HG03460 (cell line): ENCODE results near the gene UBAC2.
"Not testable (repeated sequence)": the region's sequence is repeated elsewhere in the genome, so short reads cannot be mapped to it uniquely, and the experiment has no call there.

Source experiments
- ATAC-seq: cut with Tn5 transposase; IDR thresholded peaks from one replicate; pipeline ENCODE4 v1.9.1; 2021; ENCODE audit not compliant: unreplicated experiment

UBAC2 gene

DNA sequence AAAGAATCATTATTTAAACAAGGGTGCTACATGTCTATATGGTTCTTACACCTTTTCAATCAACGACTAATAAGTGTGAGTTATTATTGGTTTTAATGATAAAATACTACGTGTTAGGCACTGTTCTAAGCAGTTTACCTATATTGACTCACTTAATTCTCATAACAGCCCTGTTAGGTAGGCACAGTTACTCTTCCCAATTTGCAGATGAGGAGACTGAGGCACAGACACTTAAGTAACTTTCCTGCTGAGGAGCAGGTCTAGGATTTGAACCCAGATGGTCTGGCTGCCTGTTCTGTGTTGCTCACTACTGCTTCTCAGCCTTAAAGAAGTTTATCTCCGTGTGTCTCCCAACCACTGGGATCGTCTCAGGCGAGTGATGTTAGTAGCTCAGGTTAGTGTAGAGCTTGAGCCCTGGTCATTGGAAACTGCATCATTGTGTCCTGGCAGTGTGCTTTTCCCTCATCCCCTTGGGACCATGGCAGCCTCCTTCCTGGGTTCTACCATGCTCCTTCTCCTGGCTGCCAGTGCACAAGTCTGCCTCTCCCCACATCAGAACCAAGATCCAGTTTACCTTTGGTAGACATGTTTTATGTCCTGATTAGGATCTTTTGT lies 10.9 kb downstream of the UBAC2 start:
- ATAC-seq: no peak

DNA sequence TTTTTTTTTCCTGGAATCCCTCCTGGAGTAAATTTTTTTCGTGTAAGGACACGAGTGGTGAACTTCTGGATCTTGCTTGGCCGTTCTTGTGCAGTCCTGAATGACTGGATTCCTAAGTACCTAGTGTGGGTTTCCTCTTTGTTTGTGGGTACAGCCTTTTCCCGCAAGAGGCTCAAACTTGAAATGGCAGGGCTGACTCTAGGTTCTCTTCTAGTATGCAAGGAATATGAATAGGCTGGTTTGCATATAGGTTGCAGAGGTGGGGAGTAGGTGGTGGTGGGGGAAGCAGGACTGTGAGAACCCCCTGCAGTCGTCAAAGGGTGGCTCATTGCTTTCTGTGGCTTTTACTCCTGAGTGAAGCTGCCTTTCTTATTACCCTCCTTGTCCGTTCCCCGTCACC lies 13.6 kb downstream of the UBAC2 start:
- ATAC-seq: peak; percentile 82

DNA sequence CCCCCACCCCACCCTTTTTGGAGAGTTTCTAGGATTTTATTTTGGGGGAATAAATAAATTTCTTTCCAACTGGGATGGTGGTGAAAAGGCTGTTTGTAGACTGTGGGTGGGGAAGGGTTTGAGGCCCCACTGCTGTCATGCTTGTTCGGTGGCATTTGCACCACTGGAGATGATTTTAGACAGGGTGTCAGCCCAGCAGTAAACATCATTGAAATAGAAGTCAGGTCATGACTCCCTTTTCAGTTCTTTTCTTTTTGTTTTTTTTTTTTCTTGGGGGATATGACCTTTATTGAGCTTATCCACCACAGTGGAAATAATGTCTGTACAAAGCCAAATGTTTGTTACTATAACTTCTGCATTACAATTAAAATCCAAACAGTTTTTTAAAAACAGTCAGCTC lies 14.1 kb downstream of the UBAC2 start:
- no peak for ATAC-seq

DNA sequence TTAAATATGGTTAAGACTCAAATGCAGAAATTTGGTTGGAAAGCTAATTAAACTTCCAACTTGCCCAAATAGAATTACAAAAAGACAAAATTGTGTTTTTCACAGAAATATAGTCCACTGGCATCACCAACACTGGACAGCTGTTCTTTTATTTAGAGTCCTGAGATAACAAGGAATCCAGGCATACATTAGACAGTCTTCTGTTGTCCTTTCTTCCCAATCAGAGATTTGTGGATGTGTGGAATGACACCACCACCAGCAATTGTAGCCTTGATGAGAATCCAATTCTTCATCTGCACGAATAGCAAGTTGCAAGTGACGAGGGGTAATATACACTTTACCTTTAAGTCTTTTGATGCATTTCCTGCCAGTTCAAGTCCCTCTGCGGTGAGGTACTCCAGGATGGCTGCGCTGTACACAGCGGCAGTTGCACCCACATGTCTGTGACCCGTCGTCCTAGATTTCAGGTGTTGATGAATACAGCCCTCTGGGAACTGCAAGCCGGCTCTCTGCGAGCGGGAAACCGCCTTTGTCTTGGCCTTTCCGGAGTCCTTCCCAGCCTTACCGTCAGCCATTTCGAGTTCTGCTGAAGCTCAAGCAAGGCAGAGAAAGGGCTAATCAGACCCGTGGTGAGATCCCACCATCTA lies 14.7 kb downstream of the UBAC2 start:
- ATAC-seq: no peak

DNA sequence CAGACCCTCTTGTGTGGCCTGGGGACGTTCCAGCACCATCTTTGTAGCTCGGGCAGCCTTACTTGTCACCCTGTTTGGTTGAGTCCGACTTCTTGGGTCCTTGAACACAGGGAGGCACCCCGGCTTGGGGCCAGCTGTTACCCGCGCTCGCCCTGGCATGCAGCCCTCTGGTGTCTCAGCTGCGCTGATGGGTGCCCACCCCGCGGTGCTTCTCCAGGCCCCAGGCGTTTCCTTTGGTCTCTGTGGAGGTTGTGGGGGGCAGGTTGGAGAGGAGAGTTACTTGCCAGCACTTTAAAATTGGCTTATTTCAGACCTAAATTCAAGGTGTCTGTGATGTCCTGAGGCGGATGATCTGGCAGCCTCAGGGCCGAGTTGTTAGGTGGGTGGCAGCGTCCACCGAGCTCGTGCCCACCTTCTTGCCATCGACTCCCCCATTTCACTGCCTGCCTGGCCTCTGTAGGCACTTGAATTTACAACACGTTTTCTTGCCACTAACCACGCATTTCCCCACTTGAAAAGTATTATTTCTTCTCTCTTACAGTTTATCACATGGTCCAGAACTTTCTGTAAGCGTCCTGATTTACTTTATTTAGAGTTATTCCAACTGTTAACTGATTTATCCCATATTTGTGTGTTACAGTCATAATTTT lies 16.9 kb downstream of the UBAC2 start:
- ATAC-seq: no peak

DNA sequence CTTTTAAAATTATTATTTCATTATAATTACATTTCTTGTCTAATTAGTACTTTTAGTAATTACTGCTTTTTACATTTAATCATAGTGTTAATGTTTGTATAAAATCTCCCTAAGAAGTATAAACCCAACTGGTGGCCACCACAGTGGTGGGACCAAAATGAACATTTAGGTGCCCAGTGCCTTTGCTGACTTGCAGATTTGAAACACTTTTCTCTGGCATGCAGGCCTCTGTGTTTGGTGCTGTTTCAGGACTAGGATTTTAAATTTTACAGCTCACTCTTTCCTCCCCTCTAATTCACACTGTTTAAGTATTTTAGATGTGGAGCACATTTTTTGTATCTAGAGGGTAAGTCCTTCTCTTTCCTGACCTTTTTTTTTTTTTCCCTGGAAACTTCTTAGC lies 17.5 kb downstream of the UBAC2 start:
- ATAC-seq: no peak

DNA sequence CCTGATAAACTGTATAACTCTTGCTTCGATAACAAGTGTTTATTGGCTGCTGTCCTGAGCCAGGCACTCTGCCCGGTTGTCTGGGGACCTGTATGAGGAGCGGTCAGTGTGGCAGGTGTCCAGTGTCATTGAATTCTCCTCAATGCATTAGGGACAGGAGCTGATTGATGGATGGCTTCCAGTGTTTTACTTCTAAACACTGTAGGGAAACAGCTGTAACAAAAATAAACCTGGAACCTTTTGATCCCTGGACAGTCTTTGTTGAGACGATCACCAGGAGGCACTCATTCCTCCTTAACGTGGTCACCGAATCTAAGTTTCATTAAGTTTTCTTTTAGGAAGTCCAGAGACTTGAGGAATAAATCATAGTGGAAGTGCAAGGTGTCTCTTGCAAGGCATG lies 17.9 kb downstream of the UBAC2 start:
- ATAC-seq: no peak

DNA sequence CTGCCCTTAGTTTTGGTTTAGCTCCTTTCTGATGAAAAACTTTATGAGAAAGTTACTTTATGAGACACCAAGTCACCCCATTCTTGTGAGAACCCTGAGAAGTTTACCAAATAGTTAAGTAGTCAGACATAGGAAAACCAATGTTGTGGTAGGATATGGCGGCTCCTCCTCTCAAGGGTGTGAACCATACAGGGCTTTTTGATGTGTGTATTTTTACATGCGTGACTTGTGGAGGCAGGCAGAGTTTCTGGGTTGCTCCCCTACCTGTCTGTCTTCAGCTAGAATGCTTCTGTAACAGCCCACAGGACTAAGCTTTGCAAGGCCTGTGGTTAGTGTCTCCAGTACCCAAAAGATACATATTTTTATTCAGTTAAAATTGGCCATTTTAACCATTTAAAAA lies 18.3 kb downstream of the UBAC2 start:
- peak; percentile 60 for ATAC-seq

DNA sequence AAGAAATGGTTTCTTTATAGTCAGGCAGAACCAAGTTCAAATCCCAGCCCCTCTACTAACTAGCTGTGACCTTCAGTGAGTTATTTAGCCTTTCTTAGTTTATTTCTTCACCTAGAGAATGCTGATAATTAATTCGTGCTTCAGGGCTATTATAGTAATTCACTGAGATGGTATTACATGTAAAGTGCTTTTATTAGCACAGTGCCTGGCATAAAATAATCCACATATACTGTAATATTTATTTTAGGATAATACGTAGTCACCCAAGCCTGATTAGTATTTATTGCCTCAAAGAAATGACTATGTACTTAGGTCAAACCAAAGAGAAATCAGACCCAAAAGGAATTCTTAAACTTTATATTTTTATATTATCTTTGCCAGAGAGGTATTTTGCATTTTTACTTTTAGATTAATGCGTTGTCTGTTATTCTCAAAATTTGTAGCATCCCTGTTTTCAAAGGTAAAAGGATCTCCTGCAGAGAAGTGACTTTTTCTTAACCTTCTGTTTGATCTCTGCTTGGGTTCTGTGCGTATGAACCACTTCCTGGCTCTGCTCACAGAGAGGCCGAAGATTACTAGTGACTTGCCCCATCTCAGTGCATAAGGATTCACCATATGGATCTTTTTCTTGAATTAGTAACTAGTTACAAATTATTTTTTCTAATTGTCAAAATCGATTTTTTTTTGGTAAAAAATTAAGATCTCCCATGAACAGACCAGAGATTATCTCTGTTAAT lies 19.7 kb downstream of the UBAC2 start:
- no peak for ATAC-seq

DNA sequence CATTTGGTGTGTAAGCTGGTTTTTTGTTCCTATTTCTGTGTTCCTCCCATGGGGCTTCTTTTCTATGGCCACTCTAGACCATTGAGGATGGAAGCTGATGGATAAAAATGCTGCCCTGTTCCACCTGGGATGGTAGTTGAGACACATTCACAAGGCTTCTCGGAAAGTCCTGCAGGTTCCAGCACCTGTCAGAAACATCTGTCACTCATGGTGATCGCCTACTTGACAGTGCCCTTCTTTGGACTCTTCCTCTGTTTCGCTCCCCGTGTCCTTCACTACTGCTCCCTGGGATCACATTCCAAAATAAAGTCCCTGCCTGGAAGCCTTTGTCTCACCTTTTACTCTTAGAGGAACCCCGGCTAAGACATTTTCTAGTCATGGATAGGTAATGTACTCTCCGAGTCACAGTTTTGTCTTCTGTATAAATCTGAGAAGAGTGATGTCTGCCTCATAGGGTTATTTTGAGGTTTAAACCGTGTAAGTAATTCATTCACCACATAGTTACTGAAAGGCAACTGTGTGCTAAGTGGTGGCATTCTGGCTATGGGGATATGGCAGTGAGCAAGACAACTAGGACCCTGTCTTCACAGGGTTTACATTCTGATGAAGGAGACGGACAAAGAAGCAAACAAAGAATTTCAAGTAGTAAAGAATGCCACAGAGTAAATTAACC lies 21.0 kb downstream of the UBAC2 start:
- ATAC-seq: no peak

DNA sequence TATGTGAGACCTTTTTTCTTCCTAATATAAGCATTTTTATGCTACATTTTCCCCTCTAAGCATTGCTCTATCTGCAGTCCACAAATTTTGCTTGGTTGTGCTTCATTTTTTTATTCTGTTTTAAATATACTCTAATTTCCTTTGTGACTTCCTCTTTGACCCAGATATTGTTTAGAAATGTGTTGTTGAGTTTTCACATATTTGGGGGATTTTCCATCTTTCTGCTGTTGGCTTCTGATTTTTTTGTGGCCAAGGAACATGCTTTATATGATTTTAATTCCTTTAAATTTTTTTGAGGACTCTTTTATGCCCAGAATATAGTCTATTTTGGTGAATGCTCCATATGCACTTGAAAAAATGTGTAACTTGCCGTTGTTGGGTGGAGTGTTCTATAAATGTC lies 22.9 kb downstream of the UBAC2 start:
- ATAC-seq: no peak

DNA sequence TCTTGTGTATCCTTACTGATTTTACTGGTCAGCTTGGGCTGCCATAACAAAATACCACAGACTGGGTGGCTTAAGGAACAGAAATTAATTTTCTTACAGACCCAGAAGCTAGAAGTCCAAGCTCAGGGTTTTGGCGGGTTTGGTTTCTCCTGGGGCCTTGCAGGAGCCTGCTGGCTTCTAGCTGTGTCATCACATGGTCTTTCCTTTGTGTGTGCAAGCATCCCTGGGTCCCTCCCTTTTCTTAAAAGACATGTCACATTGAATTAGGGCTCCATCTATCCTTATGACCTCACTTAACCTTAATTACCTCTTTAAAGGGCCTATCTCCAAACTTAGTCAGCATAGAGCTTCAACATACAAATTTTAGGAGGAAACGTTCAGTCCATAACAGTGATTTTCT lies 23.4 kb downstream of the UBAC2 start:
- ATAC-seq: no peak

DNA sequence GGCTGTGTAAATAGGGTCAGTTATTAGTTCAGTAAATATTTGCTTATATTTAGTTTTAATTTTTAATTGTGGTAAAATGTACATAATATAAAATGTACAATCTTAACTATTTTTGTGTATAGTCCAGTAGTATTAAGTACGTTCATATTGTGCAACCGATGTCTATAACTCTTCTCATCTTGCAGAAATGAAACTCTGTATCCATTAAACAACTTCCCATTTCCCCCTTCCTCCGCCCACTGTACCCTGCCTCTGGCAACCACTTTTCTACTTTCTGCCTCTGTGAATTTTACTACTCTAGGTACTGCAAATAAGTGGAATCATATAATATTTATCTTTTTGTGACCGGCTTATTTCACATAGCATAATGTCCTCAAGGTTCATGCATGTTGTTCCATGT lies 24.4 kb downstream of the UBAC2 start:
- ATAC-seq: no peak

DNA sequence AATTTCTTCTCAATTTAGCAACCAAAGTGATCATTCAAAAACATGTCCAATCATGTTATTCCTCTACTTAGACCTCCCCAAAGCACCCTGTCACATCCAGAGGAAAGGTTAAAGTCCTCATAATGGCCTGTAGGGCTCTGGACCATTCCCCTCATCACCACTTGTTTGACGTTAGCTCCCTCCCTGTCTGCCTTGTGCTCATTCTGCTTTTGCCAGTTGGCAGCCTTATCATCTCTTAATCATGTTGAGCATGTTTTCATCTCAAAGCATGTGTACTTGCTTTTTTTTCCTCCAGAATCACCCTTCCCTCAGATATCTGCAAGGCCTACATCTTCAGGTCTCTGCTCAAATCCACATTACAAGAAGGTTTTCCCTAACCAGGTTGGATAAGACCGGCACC lies 25.9 kb downstream of the UBAC2 start:
- no peak for ATAC-seq

DNA sequence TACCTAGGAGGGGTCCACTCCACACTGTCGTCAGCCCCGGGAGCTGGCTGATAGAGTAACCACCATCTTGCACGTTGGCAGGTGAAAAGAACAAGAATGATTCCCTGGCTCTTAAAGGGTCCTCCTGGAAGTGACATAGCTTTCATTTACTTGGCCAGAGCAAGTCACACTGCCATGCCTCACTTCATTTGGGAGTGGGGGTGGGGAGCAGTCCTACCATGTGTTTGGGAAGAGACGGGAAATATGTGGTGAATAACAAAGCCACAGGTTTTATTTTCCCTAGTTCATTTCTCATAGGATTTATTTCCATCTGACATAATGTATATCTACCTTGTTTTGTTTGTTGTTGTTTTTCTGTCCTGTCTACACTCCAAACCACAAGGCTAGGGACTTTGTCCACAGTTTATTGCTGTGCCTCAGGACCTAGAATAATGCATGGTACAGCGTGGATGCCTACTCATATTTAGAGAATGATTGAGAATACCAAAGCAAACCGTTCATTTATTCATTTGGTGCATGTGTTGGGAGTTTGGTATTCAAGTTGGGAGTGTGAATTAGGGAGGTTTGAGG lies 26.8 kb downstream of the UBAC2 start:
- no peak for ATAC-seq

DNA sequence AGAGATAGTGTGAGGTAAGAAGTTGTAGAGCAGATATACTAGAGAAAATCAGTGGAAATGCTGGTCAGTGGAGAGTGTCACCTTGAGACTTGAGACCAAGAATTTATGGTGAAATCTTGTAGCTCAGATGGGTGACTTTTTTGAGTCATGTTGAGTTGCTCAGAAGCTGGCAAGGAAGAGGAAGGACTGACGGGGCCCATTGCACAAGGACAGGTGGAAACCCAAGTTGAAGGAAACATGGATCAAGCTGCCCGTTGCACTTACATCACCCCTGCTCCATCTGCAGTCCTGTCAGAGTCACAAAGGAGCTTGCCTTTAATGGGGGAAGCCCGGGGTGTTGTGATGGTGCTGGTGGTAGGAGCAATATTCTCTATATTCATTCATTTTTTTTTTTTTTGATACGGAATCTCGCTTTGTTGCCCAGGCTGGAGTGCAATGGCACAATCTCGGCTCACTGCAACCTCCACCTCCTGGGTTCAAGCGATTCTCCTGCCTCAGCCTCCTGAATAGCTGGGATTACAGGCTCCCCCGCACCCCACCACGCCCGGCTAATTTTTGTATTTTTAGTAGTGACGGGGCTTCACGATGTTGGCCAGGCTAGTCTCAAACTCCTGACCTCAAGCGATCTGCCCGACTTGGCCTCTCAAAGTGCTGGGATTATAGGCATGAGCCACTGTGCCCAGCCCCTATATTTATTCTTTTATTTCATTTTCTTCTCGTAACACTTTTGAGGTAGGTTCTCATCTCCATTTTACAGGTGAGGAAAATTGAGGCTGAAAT lies 27.4 kb downstream of the UBAC2 start:
- ATAC-seq: no peak

DNA sequence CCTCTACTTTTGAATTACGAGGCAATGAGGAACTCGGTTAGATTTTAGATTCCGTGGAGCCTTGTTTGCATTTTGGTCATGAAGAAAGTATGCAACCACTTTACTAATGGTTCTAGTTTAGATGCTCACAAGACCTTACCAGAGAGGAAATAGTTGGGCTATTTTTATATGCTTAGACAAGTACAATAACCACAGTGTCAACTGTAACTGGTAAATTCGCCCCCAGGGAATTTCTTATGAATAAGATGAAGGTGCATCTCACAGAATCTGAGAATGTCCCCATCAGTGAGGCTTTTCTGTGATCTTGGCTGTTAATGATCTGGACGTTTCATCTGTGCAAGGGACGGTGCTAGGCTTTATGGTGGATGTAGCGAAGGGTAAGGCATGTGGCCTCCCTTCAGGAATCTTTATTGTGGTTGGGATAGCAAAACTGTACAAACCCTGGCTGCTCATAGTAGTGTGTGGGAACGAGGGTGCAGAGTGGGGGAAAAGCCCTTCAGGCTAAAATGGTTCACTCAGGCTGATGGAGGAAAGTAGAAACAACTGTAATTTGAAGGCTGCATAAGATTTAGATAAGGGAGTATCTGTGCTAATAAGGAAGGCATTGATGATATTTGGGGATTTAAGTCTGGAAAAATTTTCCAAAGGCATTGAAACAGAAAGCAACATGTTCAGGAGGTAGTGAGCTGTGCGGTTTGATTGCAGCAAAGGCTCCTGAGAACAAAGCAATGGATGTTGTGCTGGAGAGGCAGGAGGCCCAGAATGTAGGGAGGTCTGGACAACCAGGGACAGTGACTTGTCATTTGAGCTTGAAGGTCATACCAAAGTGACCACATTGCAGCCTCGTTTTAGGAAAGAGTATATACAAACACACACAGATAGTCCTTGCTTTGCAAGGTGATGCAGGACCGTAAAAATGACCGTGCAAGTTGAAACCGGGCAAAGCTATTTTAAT lies 28.4 kb downstream of the UBAC2 start:
- ATAC-seq: peak; percentile 90

DNA sequence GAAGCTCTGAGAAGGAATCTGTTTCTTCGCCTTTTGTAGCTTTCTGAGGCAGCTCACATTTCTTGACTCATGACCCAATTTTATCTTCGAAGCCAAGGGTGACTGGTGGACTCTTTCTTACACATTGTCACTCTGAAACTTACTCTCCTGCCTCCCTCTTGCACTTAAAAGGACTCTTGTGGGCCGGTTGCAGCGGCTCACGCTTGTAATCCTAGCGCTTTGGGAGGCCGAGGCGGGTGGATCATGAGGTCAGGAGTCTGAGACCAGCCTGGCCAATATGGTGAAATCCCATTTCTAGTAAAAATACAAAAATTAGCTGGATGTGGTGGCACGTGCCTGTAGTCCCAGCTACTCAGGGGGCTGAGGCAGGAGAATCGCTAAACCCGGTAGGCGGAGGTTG lies 29.9 kb downstream of the UBAC2 start:
- not testable (repeated sequence) for ATAC-seq

DNA sequence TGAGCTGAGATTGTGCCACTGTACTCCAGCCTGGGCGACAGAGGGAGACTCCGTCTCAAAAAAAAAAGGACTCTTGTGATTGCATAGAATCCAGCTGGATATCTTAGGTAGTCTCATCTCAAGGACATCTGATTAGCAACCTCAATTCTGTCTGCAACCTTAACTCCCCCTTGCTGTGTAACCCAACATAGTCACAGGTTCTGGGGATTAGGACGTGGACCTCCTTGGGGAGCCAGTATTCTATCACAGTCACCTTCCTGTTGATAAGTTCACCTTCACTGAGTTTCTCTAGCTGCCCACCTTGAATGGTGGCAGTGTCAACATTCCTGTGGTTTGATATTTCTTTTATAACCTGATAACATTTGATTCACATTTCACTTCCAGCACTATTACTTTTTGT lies 30.3 kb downstream of the UBAC2 start:
- ATAC-seq: no peak
